SK-N-SH treated with all-trans-retinoic acid at 6 μM for 48 hours (cell line): ENCODE results near the gene LRP8.

ENCODE experiments used
- ARNTL ChIP-seq: fragments of 450-650 bp; formaldehyde crosslinking; IDR thresholded peaks from 2 replicates; pipeline ENCODE4 v1.5.0; 2020; ENCODE audit warnings: low read depth, mild to moderate bottlenecking, moderate library complexity, borderline replicate concordance
- BACH2 ChIP-seq: fragments of 250-450 bp; sonication (Bioruptor Pico); IDR thresholded peaks from 2 replicates; pipeline ENCODE4 v1.9.0; 2021; ENCODE audit warnings: mild to moderate bottlenecking, borderline replicate concordance
- CREB5 ChIP-seq: fragments of 250-450 bp; sonication (Bioruptor Pico); IDR thresholded peaks from 2 replicates; pipeline ENCODE4 v1.5.1; 2020; ENCODE audit warnings: low read depth, mild to moderate bottlenecking, moderate library complexity
- ISL1 ChIP-seq: fragments of 250-450 bp; sonication (Bioruptor Pico); IDR thresholded peaks from 2 replicates; pipeline ENCODE4 v2.1.2; 2022; ENCODE audit warnings: mild to moderate bottlenecking, moderate library complexity
- PATZ1 ChIP-seq: fragments of 250-450 bp; sonication (Bioruptor Pico); IDR thresholded peaks from 2 replicates; pipeline ENCODE4 v1.8.0; 2020; ENCODE audit warnings: mild to moderate bottlenecking, moderate library complexity, borderline replicate concordance
- RARB ChIP-seq: fragments of 250-450 bp; sonication (Bioruptor Pico); IDR thresholded peaks from 2 replicates; pipeline ENCODE4 v1.8.0; 2021; ENCODE audit warnings: mild to moderate bottlenecking, moderate library complexity
- TCF4 ChIP-seq: fragments of 250-450 bp; sonication (Bioruptor Pico); IDR thresholded peaks from 2 replicates; pipeline ENCODE4 v1.8.0; 2021; ENCODE audit warnings: mild to moderate bottlenecking, moderate library complexity, borderline replicate concordance
- TSHZ2 ChIP-seq: fragments of 250-450 bp; sonication (Bioruptor Pico); IDR thresholded peaks from 2 replicates; pipeline ENCODE4 v1.5.0; 2020; ENCODE audit warnings: mild to moderate bottlenecking, moderate library complexity
- ZNF565 ChIP-seq: fragments of 450-650 bp; formaldehyde crosslinking; conservative IDR thresholded peaks from 2 replicates; pipeline ENCODE4 v1.5.0; 2020; ENCODE audit warnings: low read depth, mild to moderate bottlenecking, moderate library complexity

- TF ChIP-seq TSHZ2 (no peak), ARNTL (CRISPR knock-in tag) (no peak), TCF4 (CRISPR knock-in tag) (no peak), RARB (CRISPR knock-in tag) (no peak), PATZ1 (CRISPR knock-in tag) (no peak), BACH2 (no peak), ZNF565 (CRISPR knock-in tag) (no peak), ISL1 (CRISPR knock-in tag) (no peak), CREB5 (CRISPR knock-in tag) (no peak)
Measured at GRCh38 chr1:53373246-53373645, 45.4 kb upstream of the LRP8 start.
